IMR-90 (cell line): Measurements from ENCODE around the gene HOXD12. TPM values are rescaled to one million over a fixed set of nuclear protein-coding genes. Genes with fewer than 3 reads are reported as not detected.

Source experiments
- ATAC-seq: fragments of 200-7000 bp; cut with Tn5 transposase; 2 replicates; pipeline ENCODE4 v1.9.1; 2020; ENCODE audit warnings: low read depth, mild to moderate bottlenecking, moderate library complexity
- BruUV-seq: library from RNA; stranded (reverse); fragments of 400-500 nt; replicated peaks from 2 replicates; lab custom pipeline; 2021; lab: Mats Ljungman, UMichigan
- CTCF ChIA-PET: fragments of 300-600 bp; formaldehyde crosslinking; extraction: SDS; loops from one replicate; lab custom pipeline; 2021; ENCODE audit warnings: antibody characterized with exemption; lab: Yijun Ruan, JAX
- POLR2A ChIA-PET: fragments of 300-600 bp; sonication (Branson Sonifier 250); formaldehyde crosslinking; loops from one replicate; lab custom pipeline; 2022; ENCODE audit warnings: antibody characterized with exemption; ENCODE audit not compliant: unreplicated experiment; lab: Charles Lee
- DNase-seq: peaks from one replicate; pipeline ENCODE4 v3.0.0; 2013
- H2AFZ ChIP-seq: replicated peaks from 2 replicates; pipeline ENCODE3; 2013; ENCODE audit warnings: low read length, mild to moderate bottlenecking; ENCODE audit not compliant: poor library complexity
- H2AK5ac ChIP-seq: 2 replicates; pipeline ENCODE4 v1.6.1; 2013; ENCODE audit warnings: low read depth, low read length, inconsistent platforms
- H2AK9ac ChIP-seq: replicated peaks from 2 replicates; pipeline ENCODE3; 2013; ENCODE audit warnings: mild to moderate bottlenecking, low read depth, low read length, moderate library complexity; ENCODE audit not compliant: poor library complexity
- H2BK120ac ChIP-seq: 2 replicates; pipeline ENCODE4 v1.6.1; 2013; ENCODE audit warnings: low read depth, low read length, inconsistent platforms
- H2BK15ac ChIP-seq: 3 replicates; pipeline ENCODE4 v1.6.1; 2013; ENCODE audit warnings: low read depth, low read length, inconsistent platforms
- H2BK20ac ChIP-seq: 2 replicates; pipeline ENCODE4 v1.6.1; 2013; ENCODE audit warnings: low read depth, mild to moderate bottlenecking, inconsistent platforms, low read length, moderate library complexity
- H2BK5ac ChIP-seq: 2 replicates; pipeline ENCODE4 v1.6.1; 2013; ENCODE audit warnings: mild to moderate bottlenecking, low read depth, low read length, inconsistent platforms; ENCODE audit not compliant: poor library complexity, severe bottlenecking
- H3K14ac ChIP-seq: replicated peaks from 2 replicates; pipeline ENCODE4 v1.6.1; 2013; ENCODE audit warnings: low read depth, low read length, inconsistent platforms
- H3K18ac ChIP-seq: 2 replicates; pipeline ENCODE4 v1.6.1; 2013; ENCODE audit warnings: low read depth, low read length, control low read depth
- H3K23ac ChIP-seq: 2 replicates; pipeline ENCODE4 v1.6.1; 2013; ENCODE audit warnings: low read depth, low read length, inconsistent platforms
- H3K27ac ChIP-seq: 2 replicates; pipeline ENCODE4 v1.5.1; 2013; ENCODE audit warnings: mild to moderate bottlenecking, control low read depth, low read length; ENCODE audit not compliant: insufficient read depth
- H3K27me3 ChIP-seq: 2 replicates; pipeline ENCODE4 v1.6.1; 2013; ENCODE audit warnings: low read length; ENCODE audit not compliant: control insufficient read depth, insufficient read depth
- H3K36me3 ChIP-seq: 2 replicates; pipeline ENCODE4 v1.6.1; 2013; ENCODE audit warnings: low read length, mixed read lengths; ENCODE audit not compliant: control insufficient read depth, insufficient read depth
- H3K4ac ChIP-seq: 2 replicates; pipeline ENCODE4 v1.6.1; 2013; ENCODE audit warnings: low read depth, low read length, inconsistent platforms
- H3K4me1 ChIP-seq: 2 replicates; pipeline ENCODE4 v1.6.1; 2013; ENCODE audit warnings: low read length, mixed read lengths; ENCODE audit not compliant: control insufficient read depth, insufficient read depth
- H3K4me2 ChIP-seq: 2 replicates; pipeline ENCODE4 v1.6.1; 2013; ENCODE audit warnings: low read depth, mild to moderate bottlenecking, control low read depth, low read length, moderate library complexity
- H3K4me3 ChIP-seq: 2 replicates; pipeline ENCODE4 v1.5.1; 2013; ENCODE audit warnings: low read depth, mild to moderate bottlenecking, control low read depth, low read length, moderate library complexity; ENCODE audit not compliant: insufficient read depth
- H3K56ac ChIP-seq: 2 replicates; pipeline ENCODE4 v1.6.1; 2013; ENCODE audit warnings: low read length, inconsistent platforms; ENCODE audit not compliant: insufficient read depth; ENCODE audit errors: extremely low read depth
- H3K79me1 ChIP-seq, 2 experiments: 2 replicates each; pipeline ENCODE4 v1.6.1; 2013; ENCODE audit warnings: low read length in 2 of 2, inconsistent platforms in 1 of 2, low read depth in 1 of 2
- H3K9ac ChIP-seq: 2 replicates; pipeline ENCODE4 v1.6.1; 2013; ENCODE audit warnings: low read depth, low read length, control low read depth
- H3K9me1 ChIP-seq: 2 replicates; pipeline ENCODE4 v1.6.1; 2013; ENCODE audit warnings: low read length, inconsistent platforms; ENCODE audit not compliant: insufficient read depth
- H3K9me3 ChIP-seq: 2 replicates; pipeline ENCODE4 v1.6.1; 2013; ENCODE audit warnings: low read length; ENCODE audit not compliant: control insufficient read depth, insufficient read depth
- H4K20me1 ChIP-seq: 2 replicates; pipeline ENCODE4 v1.6.1; 2013; ENCODE audit warnings: low read length, inconsistent platforms; ENCODE audit not compliant: insufficient read depth
- H4K5ac ChIP-seq: 2 replicates; pipeline ENCODE4 v1.6.1; 2013; ENCODE audit warnings: mild to moderate bottlenecking, low read depth, low read length, control low read depth
- H4K8ac ChIP-seq, 2 experiments: 2 replicates each; pipeline ENCODE4 v1.6.1; 2013; ENCODE audit warnings: low read depth in 2 of 2, low read length in 2 of 2, control low read depth in 1 of 2, inconsistent platforms in 1 of 2
- H4K91ac ChIP-seq: 2 replicates; pipeline ENCODE4 v1.6.1; 2013; ENCODE audit warnings: low read depth, low read length, inconsistent platforms; ENCODE audit not compliant: insufficient read depth
- BHLHE40 ChIP-seq: fragments of 150-350 bp; IDR thresholded peaks from 2 replicates; pipeline ENCODE4 v1.6.1; 2016; ENCODE audit warnings: mild to moderate bottlenecking, low read depth, low read length
- CEBPB ChIP-seq: IDR thresholded peaks from 2 replicates; pipeline ENCODE4 v1.6.1; 2012; ENCODE audit warnings: low read depth, low read length, improper control_type of control experiment
- CHD1 ChIP-seq: IDR thresholded peaks from 2 replicates; pipeline ENCODE4 v1.6.1; 2012; ENCODE audit warnings: low read depth, low read length, improper control_type of control experiment
- CTCF ChIP-seq: conservative IDR thresholded peaks from 2 replicates; pipeline ENCODE4 v1.5.1; 2012; ENCODE audit warnings: mild to moderate bottlenecking, low read depth, low read length, improper control_type of control experiment
- FOS ChIP-seq: fragments of 150-350 bp; IDR thresholded peaks from 2 replicates; pipeline ENCODE4 v1.6.1; 2016; ENCODE audit warnings: low read depth, low read length
- MAFK ChIP-seq: IDR thresholded peaks from 2 replicates; pipeline ENCODE4 v1.6.1; 2012; ENCODE audit warnings: low read depth, low read length, improper control_type of control experiment
- MAZ ChIP-seq: IDR thresholded peaks from 2 replicates; pipeline ENCODE4 v1.6.1; 2012; ENCODE audit warnings: low read depth, mild to moderate bottlenecking, low read length, improper control_type of control experiment, moderate library complexity, borderline replicate concordance
- MXI1 ChIP-seq: IDR thresholded peaks from 2 replicates; pipeline ENCODE4 v1.6.1; 2012; ENCODE audit warnings: low read depth, mild to moderate bottlenecking, low read length, moderate library complexity, borderline replicate concordance
- NFE2L2 ChIP-seq: fragments of 150-350 bp; IDR thresholded peaks from 2 replicates; pipeline ENCODE4 v1.6.1; 2016; ENCODE audit warnings: low read depth, mild to moderate bottlenecking, low read length
- POLR2A ChIP-seq: IDR thresholded peaks from 2 replicates; pipeline ENCODE4 v1.6.1; 2012; ENCODE audit warnings: mild to moderate bottlenecking, low read depth, low read length
- RAD21 ChIP-seq: IDR thresholded peaks from 2 replicates; pipeline ENCODE4 v1.6.1; 2012; ENCODE audit warnings: low read length, improper control_type of control experiment
- RCOR1 ChIP-seq: IDR thresholded peaks from 2 replicates; pipeline ENCODE4 v1.6.1; 2012; ENCODE audit warnings: mild to moderate bottlenecking, low read length, improper control_type of control experiment; ENCODE audit not compliant: insufficient replicate concordance
- RFX5 ChIP-seq: IDR thresholded peaks from 2 replicates; pipeline ENCODE4 v1.8.0; 2012; ENCODE audit warnings: low read depth, mild to moderate bottlenecking, low read length, moderate library complexity
- SMC3 ChIP-seq: fragments of 150-350 bp; IDR thresholded peaks from 2 replicates; pipeline ENCODE4 v1.6.1; 2016; ENCODE audit warnings: low read depth, mild to moderate bottlenecking, antibody characterized with exemption, low read length, moderate library complexity
- USF2 ChIP-seq: fragments of 150-350 bp; IDR thresholded peaks from 2 replicates; pipeline ENCODE4 v1.6.1; 2017; ENCODE audit warnings: mild to moderate bottlenecking, antibody characterized with exemption, low read length, low read depth
- WGBS, 2 experiments: methylation state at CpG; one replicate each; pipeline versions ENCODE4 v1.1.5 to v1.1.7; 2013; ENCODE audit warnings: missing lambda C conversion rate in 2 of 2; ENCODE audit not compliant: insufficient read length in 1 of 2; ENCODE audit errors: extremely low coverage in 2 of 2; 5-methylcytosine and 5-hydroxymethylcytosine counted together
- dilution Hi-C: fragments of 300-500 bp; cut with HindIII; formaldehyde crosslinking; loops from one replicate; pipeline ENCODE4 v1.14.3; 2018; ENCODE audit warnings: low sequenced_read_pairs; ENCODE audit not compliant: unreplicated experiment
- in situ Hi-C: fragments of 300-500 bp; cut with MboI; formaldehyde crosslinking; loops from 3 replicates; pipeline ENCODE4 v1.14.3; 2019; ENCODE audit warnings: low sequenced_read_pairs, inconsistent platforms, mixed read lengths
- intact Hi-C: fragments of 100-400 bp; cut with micrococcal nuclease; formaldehyde crosslinking; loops from 2 replicates; pipeline ENCODE4 v1.10.0; 2022
- polyA plus RNA-seq, 3 experiments: library from polyadenylated mRNA; depleted of rRNA; stranded (reverse); fragments of >200 nt; gene quantifications; 2 replicates each; pipeline ENCODE4 v1.2.3, GENCODE V29; 2012; ENCODE audit warnings: low replicate concordance in 1 of 3
- total RNA-seq: library from RNA; depleted of rRNA; stranded (reverse); fragments of >200 nt; gene quantifications from 2 replicates; pipeline ENCODE4 v1.2.3, GENCODE V29; 2012
- TF ChIP-seq, protein P1 (sequence below): fragments of 150-350 bp; IDR thresholded peaks from 2 replicates; pipeline ENCODE4 v1.6.1; 2016; ENCODE audit warnings: low read depth, mild to moderate bottlenecking, low read length, moderate library complexity, borderline replicate concordance

The HOXD12 gene
- total and polyA plus RNA-seq, 2 of the 4 experiments (the other 2 are of a cell fraction): not detected

DNA sequence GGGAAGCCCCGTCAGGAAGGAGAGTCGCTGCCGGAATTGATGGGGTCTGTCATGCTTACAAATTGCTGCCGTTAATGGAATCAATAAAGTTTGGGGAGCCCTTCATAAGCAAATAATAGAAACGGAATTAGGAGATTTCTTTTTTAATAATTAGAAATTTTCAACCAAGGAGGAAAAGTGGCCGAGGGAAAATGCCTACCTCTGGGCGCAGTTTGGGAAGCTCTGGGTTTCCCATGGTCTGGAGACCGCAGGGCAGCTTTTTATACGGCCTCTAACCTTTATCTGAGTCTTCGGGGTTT is 17.1 kb upstream of the HOXD12 start:
- in situ Hi-C loops: loop anchor here (25.0 kb wide), 2 partner anchors 1045 to 1345 kb away; no protein-coding TSS in a partner anchor

More for the DNA sequence above, 17.1 kb upstream of the HOXD12 start:
- no peak overlapping the region for H3K18ac ChIP-seq
- no peak overlapping the region for H2BK5ac ChIP-seq
- H2AFZ ChIP-seq: no peak overlapping the region
- BruUV-seq: no TSS peak
- no peak overlapping the region for H3K23ac ChIP-seq
- H2BK20ac ChIP-seq: no peak overlapping the region
- no peak overlapping the region for H4K5ac ChIP-seq
- TF ChIP-seq USF2 (no peak), CEBPB (no peak), CTCF (no peak), SMC3 (no peak), POLR2A (no peak), RAD21 (no peak), BHLHE40 (no peak), RFX5 (no peak), RCOR1 (no peak), MXI1 (no peak), CHD1 (no peak), FOS (no peak), MAFK (no peak), NFE2L2 (no peak), MAZ (no peak)
- TF ChIP-seq, protein P1, sequence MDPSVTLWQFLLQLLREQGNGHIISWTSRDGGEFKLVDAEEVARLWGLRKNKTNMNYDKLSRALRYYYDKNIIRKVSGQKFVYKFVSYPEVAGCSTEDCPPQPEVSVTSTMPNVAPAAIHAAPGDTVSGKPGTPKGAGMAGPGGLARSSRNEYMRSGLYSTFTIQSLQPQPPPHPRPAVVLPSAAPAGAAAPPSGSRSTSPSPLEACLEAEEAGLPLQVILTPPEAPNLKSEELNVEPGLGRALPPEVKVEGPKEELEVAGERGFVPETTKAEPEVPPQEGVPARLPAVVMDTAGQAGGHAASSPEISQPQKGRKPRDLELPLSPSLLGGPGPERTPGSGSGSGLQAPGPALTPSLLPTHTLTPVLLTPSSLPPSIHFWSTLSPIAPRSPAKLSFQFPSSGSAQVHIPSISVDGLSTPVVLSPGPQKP: no peak
- peaks cover 29% of the 10 kb centered on the region for H3K9me3 ChIP-seq
- H3K27ac ChIP-seq: no peak overlapping the region
- H3K79me1 ChIP-seq: no peaks in the 10 kb centered on the region
- H4K8ac ChIP-seq: no peak overlapping the region
- H3K4ac ChIP-seq: no peak overlapping the region
- peaks cover 3% of the 10 kb centered on the region; the same call in 1 of the 2 replicates for H4K20me1 ChIP-seq
- H3K4me3 ChIP-seq: no peak overlapping the region
- no peak overlapping the region for H3K56ac ChIP-seq
- intact Hi-C loops (no loop called here), dilution Hi-C loops (no loop called here)
- no peak overlapping the region for H4K91ac ChIP-seq
- POLR2A ChIA-PET: no interaction called here
- H3K36me3 ChIP-seq: no peaks in the 10 kb centered on the region
- no peaks in the 10 kb centered on the region for H3K9me1 ChIP-seq
- H2BK120ac ChIP-seq: no peak overlapping the region
- H2AK5ac ChIP-seq: no peak overlapping the region
- H2AK9ac ChIP-seq: no peak overlapping the region
- CTCF ChIA-PET: no interaction called here
- no peak overlapping the region for H3K14ac ChIP-seq
- H2BK15ac ChIP-seq: no peak overlapping the region
- WGBS, 2 experiments: no CpG with 5 or more reads among the region's 10 CpGs
- no peak overlapping the region for H3K9ac ChIP-seq
- DNase-seq (no peak), ATAC-seq (no peak)
- H3K4me1 ChIP-seq: peaks cover 1% of the 10 kb centered on the region
- peaks cover 84% of the 10 kb centered on the region for H3K27me3 ChIP-seq
- H3K4me2 ChIP-seq: no peak overlapping the region
